T follicular helper cell (primary cell): ENCODE results near the gene PAEP.

Experiments
- DNase-seq: peaks from one replicate; pipeline ENCODE4 v3.0.0-alpha.2; 2020; ENCODE audit warnings: low read depth

PAEP gene

GRCh38 chr9:135600296-135600817 is 38.8 kb downstream of the PAEP start:
- no peak for DNase-seq

GRCh38 chr9:135601988-135602387 is 40.4 kb downstream of the PAEP start:
- DNase-seq: no peak

GRCh38 chr9:135602789-135603481 is 41.4 kb downstream of the PAEP start:
- DNase-seq: peak; percentile 34

GRCh38 chr9:135604437-135605237 is 43.1 kb downstream of the PAEP start:
- DNase-seq: no peak

- no peak for DNase-seq
Observed at GRCh38 chr9:135605238-135605781, 43.8 kb downstream of the PAEP start.

GRCh38 chr9:135606885-135607259 is 45.3 kb downstream of the PAEP start:
- DNase-seq: no peak

GRCh38 chr9:135607401-135608293 is 46.1 kb downstream of the PAEP start:
- no peak for DNase-seq

- DNase-seq: no peak
Observed at GRCh38 chr9:135608294-135608998, 46.9 kb downstream of the PAEP start.

- no peak for DNase-seq
Observed at GRCh38 chr9:135608999-135609317, 47.4 kb downstream of the PAEP start.

GRCh38 chr9:135609366-135609955 is 47.9 kb downstream of the PAEP start:
- no peak for DNase-seq

GRCh38 chr9:135610290-135611141 is 49.0 kb downstream of the PAEP start:
- DNase-seq: no peak

- DNase-seq: no peak
Observed at GRCh38 chr9:135611142-135611874, 49.8 kb downstream of the PAEP start.

GRCh38 chr9:135611875-135612209 is 50.3 kb downstream of the PAEP start:
- no peak for DNase-seq

- no peak for DNase-seq
Observed at GRCh38 chr9:135612437-135612836, 50.9 kb downstream of the PAEP start.

- no peak for DNase-seq
Observed at GRCh38 chr9:135612981-135613910, 51.7 kb downstream of the PAEP start.

GRCh38 chr9:135613946-135614805 is 52.6 kb downstream of the PAEP start:
- DNase-seq: no peak
